Measurements from ENCODE around the gene CCDC170.

Gene CCDC170

GRCh38 chr6:151655099-151655498, 161.3 kb downstream of the CCDC170 start:
- no peak for DNase-seq (ENCODE audit: low read depth in 2 of 2)

- no peak for DNase-seq (ENCODE audit: low read depth in 2 of 2)
Observed at GRCh38 chr6:151656392-151656791, 162.6 kb downstream of the CCDC170 start.

- DNase-seq (ENCODE audit: low read depth in 2 of 2), result no peak
Observed at GRCh38 chr6:151658091-151658490, 164.3 kb downstream of the CCDC170 start.

GRCh38 chr6:151659212-151659611, 165.4 kb downstream of the CCDC170 start:
- no peak for DNase-seq (ENCODE audit: low read depth in 2 of 2)

GRCh38 chr6:151661509-151661908, 167.7 kb downstream of the CCDC170 start:
- DNase-seq (ENCODE audit: low read depth in 2 of 2), result no peak

- no peak for DNase-seq (ENCODE audit: low read depth in 2 of 2)
Observed at GRCh38 chr6:151661928-151662327, 168.1 kb downstream of the CCDC170 start.

- DNase-seq (ENCODE audit: low read depth in 2 of 2), result no peak
Observed at GRCh38 chr6:151663559-151663958, 169.7 kb downstream of the CCDC170 start.

- DNase-seq (ENCODE audit: low read depth in 2 of 2), result no peak
Observed at GRCh38 chr6:151664390-151664789, 170.6 kb downstream of the CCDC170 start.

- no peak for DNase-seq (ENCODE audit: low read depth in 2 of 2)
Observed at GRCh38 chr6:151665329-151665728, 171.5 kb downstream of the CCDC170 start.

GRCh38 chr6:151666526-151666925, 172.7 kb downstream of the CCDC170 start:
- no peak for DNase-seq (ENCODE audit: low read depth in 2 of 2)

GRCh38 chr6:151669208-151669560, 175.4 kb downstream of the CCDC170 start:
- no peak for DNase-seq (ENCODE audit: low read depth in 2 of 2)

GRCh38 chr6:151670116-151670515, 176.3 kb downstream of the CCDC170 start:
- no peak for DNase-seq (ENCODE audit: low read depth in 2 of 2)
